Dermis blood vessel endothelial cell (primary cell): ENCODE results near the gene SRRM4. TPM values are rescaled to one million over a fixed set of nuclear protein-coding genes. Genes with fewer than 3 reads are reported as not detected.
"Not testable (repeated sequence)": the region's sequence is repeated elsewhere in the genome, so short reads cannot be mapped to it uniquely, and the experiment has no call there.

Experiments
- DNase-seq: peaks from one replicate; pipeline ENCODE4 v3.0.0; 2010
- total RNA-seq: library from RNA; depleted of rRNA; stranded (reverse); fragments of >200 nt; gene quantifications from 2 replicates; pipeline ENCODE4 v1.2.3, GENCODE V29; 2014

SRRM4 gene, protein sequence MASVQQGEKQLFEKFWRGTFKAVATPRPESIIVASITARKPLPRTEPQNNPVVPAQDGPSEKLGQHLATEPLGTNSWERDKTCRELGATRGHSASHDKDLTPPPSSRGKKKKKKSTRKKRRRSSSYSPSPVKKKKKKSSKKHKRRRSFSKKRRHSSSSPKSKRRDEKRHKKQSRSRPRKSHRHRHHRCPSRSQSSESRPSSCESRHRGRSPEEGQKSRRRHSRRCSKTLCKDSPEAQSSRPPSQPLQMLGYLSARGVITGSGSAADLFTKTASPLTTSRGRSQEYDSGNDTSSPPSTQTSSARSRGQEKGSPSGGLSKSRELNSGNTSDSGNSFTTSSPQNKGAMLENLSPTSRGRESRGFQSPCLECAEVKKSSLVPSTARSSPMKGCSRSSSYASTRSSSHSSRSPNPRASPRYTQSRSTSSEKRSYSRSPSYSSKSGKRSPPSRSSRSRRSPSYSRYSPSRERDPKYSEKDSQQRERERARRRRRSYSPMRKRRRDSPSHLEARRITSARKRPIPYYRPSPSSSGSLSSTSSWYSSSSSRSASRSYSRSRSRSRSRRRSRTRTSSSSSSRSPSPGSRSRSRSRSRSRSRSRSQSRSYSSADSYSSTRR
- total RNA-seq: not detected in 2 replicates

DNA sequence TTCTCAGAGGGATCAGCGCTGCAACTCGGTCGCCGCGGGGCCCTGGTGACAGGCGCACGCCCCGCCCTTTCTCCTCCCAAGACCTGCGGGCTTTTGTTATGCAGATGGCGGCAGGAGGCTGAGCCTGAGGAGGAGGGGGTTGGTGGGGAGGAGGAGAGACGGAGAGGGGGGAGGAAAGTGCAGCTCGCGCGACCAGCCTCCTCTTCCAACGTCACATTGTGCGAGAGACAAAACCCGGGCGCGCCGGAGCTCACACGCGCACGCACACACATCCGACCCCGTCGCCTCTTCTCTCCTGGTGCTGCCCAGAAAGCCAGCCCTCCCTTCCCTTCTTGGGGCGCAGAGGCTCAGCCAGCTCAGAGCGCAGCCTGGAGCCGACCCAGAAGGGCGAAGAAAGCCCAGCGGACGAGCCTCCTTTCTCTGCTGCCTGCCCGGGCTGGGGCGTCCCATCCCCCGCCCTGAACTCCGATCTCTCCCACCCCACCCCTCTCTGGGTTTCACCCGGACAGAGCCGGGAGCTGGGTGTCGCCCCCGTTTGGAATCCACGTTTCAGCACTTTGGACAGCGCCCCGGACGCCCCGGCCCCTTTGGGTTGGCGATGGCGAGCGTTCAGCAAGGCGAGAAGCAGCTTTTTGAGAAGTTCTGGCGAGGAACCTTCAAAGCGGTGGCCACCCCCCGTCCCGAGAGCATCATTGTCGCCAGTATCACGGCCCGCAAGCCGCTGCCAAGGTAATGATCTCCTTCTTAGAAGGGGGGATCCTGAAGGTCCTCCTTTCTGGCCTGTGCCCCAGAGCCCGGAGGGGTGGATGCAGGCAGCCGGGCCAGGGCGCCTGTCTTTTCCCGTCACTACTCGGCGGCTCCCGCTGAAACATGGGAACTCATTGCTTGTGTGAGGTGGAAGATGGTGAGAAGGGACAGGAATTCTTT, at the start of gene SRRM4:
Gene SRRM4, plus strand, starts transcription at position 257 of the 927 bp plus-strand sequence. Its CDS starts 342 bp downstream, at position 599.
- peak; percentile 17 for DNase-seq

DNA sequence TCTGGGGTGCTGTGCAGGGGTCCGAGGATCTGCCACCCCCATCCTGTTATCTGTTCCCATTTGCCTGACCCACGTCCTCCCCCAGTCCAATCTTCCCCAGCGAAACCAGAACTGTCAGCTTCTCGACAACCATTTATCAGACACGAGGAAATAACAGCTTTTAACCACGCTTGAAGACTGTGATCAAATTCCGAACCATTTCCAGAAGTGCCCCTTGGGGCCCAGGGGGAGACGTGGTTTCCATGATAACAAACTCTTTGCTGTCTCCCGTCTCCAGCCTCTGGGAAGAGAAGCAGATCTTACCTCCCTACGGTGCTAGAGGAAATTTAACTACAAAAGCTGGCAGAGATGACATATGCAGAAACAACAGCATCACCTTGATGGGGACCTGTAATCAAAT, 35.1 kb upstream of the SRRM4 start:
- no peak for DNase-seq

- DNase-seq: no peak
Measured at GRCh38 chr12:118958520-118958919, 22.8 kb upstream of the SRRM4 start.

GRCh38 chr12:118959348-118959747, 22.0 kb upstream of the SRRM4 start:
- DNase-seq: no peak

DNA sequence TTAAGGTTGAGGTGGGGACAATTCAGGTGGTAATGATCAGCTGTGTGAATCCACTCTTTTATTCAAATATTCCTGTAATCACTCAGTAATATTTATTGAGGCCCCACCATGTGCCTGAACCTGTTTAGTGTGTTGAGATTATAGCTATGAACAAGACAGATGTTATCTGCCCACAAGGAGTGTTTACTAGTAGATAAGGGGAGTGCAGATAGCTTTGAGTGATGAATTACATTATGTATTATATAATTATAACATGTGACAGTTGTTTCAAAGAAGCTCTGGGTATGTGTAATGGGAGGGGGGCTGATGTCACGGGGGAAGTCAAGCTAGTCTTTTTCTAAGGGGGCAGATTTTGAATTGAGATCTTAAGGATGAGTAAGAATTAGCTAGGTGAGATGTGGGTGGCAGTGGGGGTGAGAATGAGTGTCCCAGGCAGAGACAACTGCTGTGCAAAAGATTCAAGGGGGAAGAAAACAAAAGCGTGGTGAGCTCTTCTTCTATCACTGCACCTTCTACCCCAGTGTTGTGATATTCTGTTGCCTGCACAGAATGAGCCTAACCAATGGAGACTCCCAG, 21.3 kb upstream of the SRRM4 start:
- DNase-seq: no peak

- no peak for DNase-seq
Measured at GRCh38 chr12:118960865-118961264, 20.5 kb upstream of the SRRM4 start.

DNA sequence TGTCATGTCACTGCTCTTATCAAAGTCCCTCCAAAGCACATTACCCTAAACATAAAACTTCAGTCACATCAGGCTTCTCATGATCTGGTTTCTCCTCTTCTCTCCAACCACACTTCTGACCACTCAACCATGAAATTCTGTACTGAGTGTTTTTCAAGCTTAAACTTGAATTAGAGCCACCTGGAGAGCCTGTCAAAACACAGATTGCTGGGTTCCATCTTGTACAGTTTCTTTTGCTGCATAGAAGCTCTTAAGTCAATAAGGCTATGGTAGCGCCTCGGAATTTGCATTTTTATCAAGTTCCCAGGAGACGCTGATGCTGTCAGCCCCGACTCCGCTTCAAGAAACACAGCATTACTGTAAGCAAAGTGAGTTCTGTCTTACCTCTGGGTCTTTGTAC, 16.4 kb upstream of the SRRM4 start:
- no peak for DNase-seq

DNA sequence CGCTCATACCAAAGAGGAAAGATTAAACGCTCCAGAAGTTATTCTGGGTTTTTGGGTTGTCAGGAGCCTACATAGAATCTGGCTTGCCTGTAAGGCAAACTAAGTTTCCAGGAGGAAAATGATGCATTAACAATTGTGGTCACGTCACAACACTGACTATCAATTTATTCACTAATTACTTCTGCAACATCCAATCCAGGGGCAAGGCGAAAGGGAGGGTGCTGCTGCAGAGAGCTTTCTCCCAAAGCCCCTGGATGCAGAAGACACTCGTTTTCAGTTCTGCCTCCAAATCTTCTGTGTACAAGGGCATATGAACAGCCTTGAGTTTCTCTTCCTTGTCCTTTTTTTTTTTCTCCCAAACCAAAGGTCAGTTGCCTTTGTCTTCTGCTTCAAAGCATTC, 10.5 kb upstream of the SRRM4 start:
- no peak for DNase-seq

- DNase-seq: no peak
Measured at GRCh38 chr12:118972982-118973381, 8.4 kb upstream of the SRRM4 start.

DNA sequence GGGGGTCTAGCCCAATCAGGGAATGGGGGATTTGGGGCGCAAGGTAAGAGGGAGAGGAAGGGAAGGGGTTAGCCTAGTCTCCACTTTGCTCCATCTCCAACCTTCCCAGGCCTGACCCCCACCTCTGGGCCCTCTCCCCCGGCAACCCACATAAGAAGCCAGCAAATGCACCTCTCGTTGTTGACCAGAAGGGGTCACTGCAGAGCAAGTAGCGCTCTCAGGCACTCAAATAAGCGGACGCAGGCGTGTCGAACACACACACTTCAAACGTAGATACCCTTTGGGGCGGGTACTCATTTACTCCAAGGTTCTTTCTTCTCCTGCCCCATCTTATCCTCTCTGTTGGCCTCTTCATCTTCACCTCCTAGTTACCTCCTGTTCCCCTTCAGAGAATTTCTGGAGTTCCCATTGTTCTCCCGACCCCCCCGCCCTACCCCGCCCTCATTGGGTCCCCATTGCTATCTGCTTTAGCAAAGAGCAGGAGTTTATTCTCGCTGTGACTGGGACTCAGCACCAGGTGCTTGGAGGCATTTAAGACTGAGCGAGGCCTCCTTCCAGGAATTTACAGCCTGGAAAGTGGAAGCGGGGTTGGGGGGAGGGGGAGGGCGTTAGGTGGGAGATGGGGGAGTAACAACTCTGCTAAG, 1.5 kb upstream of the SRRM4 start:
- peak; percentile 83 for DNase-seq

DNA sequence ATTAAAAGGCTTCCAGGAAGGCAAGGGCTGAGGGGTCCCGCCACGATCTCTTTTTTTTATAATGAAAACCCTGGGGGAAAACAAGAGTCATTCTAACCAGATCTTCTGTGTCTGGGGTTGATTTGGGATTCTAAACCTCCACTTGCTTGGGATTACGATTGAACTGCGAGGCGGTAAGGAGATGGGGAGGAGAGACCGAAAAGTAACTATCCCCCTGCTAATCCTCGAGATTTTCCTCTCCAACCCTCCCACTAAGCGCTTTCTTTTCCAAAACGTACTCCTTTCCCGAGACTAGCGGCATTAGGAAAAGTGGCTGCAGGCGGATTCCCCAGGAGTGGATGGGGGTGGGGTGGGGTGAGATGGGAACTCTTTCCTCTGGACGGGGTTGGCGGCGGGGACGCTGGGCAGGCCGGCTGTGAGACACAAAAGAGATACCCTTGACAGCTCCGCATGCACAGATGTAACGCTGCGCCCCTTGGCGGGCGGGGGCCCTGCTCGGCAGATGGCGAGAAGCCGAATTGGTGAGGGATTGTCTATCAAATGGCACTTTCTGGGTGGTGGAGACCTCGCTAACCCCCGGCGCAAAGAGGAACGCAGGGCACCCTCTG, 830 bp upstream of the SRRM4 start:
- DNase-seq: no peak

GRCh38 chr12:118982302-118982701, 961 bp downstream of the SRRM4 start:
- DNase-seq: no peak

- DNase-seq: no peak
Measured at GRCh38 chr12:118982984-118983761, 1.8 kb downstream of the SRRM4 start.

- no peak for DNase-seq
Measured at GRCh38 chr12:118984161-118984943, 3.0 kb downstream of the SRRM4 start.

DNA sequence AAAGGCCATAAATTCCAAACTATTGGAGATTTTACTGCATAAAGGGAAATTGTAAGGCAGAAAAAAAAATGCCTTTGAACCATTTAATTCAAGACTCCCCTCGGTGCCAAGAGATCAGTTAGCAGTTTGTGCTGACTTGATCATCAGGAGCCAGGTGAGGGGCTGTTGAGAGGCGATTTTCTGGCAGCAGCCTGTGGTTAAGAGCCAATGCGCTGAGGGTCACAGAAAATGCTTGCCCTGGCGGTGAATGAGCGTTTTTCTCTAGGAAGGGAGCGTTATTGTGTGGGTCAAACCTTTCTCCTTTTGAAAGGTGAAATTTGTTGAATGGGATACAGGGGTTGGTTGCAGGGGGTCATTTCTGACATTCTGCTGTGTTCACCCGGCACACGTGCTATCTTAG, 4.7 kb downstream of the SRRM4 start:
- no peak for DNase-seq

DNA sequence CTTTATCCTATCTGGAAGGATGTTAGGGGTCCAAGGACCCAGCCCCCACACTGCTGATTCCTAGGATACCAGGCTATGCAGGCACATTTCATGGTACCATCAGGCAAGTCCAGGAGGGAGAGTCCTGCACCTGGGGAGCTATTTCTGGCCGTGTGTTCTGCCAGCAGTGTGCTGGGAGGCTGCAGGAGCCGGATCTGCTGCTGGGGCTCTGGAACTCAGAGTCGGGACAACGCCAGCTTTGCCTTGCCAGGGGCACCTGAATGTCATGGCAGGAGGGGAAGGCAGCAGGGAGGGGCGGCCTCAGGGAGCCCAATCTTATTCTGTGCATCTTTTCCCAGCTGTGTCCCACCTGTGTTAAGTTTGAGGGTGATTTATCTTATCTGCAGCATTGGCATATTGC, 17.8 kb downstream of the SRRM4 start:
- DNase-seq: no peak

- DNase-seq: no peak
Measured at GRCh38 chr12:119005085-119005484, 23.7 kb downstream of the SRRM4 start.

DNA sequence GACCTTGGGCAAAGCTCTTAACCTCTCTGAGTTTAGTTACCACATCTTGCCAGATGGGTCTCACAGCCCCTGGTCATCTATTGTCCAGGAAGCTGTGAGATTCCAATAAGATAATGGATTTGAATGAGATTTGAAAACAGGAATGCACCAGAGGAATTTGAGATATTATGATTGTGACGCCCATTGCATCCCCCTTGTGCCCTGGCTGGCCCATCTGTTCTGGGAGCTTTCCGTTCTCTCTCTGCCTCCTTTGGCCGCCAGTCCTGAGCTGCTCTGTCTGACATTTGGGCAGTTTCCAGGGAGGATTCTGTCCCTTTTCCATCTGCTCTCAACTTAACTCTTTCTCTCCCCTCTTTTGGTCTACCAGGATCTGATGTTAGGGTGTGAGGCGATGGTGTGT, 24.6 kb downstream of the SRRM4 start:
- DNase-seq: no peak

DNA sequence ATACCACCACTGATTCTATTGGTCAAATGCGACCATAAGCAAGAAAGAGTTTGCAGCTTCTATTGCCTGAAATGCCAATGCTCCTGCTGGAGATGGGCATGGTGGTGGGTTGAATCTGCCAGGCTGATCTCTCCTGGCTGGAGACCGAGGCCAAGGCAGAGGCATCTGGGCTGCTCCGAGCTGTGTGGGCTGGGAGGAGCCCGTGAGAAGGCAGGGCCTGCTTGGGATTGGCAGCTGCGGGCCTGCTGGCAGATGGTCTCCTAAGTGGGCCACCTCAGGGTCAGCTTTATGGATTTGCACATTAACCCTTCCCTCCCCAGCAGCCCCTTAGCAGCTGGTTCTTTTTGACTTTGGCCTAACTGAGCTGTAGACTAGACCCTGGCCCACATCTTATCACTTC, 25.4 kb downstream of the SRRM4 start:
- no peak for DNase-seq

DNA sequence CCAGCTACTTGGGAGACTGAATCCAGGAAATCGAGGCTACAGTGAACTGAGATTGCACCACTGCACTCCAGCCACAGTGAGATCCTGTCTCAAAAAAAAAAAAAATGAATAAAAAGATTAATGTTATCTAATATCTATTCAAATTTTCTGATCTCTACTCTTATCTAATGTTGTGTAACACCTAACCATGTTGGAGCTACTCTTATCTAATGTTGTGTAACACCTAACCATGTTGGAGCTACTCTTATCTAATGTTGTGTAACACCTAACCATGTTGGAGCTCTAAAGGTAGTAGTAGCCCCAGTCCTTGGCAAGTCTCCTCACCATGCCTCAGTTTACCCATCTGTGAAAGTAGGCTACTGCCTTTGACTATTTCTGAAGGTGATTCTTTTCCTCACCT, 26.9 kb downstream of the SRRM4 start:
- not testable (repeated sequence) for DNase-seq
